ENCODE results near the gene OR2F2.

OR2F2 gene

DNA sequence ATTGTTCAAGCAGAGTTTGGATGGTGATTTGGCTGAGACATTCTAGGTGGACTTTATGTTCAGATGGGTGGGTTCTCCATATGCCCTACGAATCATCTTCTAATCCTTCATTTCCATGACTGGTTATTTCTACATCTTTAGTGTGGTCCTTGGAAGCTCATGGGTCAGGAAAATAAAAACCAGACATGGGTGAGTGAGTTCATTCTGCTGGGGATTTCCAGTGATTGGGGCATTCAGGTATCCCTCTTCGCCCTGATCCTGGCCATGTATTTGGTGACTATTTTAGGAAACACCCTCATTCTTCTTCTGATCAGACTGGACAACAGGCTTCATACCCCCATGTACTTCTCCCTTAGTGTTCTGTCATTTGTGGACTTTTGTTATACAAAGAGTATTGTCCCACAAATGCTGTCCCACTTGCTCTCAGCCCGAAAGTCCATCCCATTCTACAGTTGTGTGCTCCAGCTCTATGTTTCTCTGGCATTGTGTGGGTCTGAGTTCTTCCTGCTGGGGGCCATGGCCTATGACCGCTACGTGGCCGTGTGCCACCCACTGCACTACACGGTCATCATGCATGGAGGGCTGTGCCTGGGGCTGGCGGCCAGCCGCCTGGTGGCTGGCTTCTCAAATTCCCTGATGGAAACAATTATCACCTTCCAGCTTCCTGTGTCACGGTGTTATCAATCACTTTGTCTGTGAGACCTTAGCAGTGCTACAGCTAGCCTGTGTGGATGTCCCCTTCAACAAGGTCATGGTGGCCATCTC lies 45.9 kb downstream of the OR2F2 start:
- no peak for DNase-seq
- in situ Hi-C loops (cut with HindIII; ENCODE audit: low pct_ligation_motif_present, low sequenced_read_pairs): no loop called here
- TF ChIP-seq, protein P1, sequence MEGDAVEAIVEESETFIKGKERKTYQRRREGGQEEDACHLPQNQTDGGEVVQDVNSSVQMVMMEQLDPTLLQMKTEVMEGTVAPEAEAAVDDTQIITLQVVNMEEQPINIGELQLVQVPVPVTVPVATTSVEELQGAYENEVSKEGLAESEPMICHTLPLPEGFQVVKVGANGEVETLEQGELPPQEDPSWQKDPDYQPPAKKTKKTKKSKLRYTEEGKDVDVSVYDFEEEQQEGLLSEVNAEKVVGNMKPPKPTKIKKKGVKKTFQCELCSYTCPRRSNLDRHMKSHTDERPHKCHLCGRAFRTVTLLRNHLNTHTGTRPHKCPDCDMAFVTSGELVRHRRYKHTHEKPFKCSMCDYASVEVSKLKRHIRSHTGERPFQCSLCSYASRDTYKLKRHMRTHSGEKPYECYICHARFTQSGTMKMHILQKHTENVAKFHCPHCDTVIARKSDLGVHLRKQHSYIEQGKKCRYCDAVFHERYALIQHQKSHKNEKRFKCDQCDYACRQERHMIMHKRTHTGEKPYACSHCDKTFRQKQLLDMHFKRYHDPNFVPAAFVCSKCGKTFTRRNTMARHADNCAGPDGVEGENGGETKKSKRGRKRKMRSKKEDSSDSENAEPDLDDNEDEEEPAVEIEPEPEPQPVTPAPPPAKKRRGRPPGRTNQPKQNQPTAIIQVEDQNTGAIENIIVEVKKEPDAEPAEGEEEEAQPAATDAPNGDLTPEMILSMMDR (IDR thresholded peaks at IDR 0.05; ENCODE audit: low read depth, low read length, missing control alignments): no peak
- no peak overlapping the region for H3K4me3 ChIP-seq (ENCODE audit: low read depth, low read length)
- no peaks in the 10 kb centered on the region for H3K36me3 ChIP-seq (replicated peaks)
- no peaks in the 10 kb centered on the region for H3K27me3 ChIP-seq (replicated peaks)
- H3K27ac ChIP-seq: no peak overlapping the region

DNA sequence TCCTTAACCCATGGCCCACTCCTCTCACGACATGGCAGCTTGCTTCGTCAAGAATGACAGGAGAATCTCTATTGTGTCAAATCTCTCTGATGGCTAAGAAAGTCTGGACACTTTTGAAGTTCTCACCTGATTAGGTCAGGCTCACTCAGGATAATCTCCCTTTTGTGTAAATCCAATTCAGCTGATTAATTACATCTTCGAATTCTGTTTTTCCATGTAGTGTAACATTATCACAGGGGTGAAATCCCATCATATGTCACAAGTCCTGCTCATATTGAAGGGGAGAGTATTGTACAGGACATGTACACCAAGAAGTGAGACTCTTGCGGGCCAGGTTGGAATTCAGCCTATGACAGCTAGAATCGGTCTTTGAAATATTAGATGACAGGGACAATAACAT lies 48.9 kb downstream of the OR2F2 start:
- Histone ChIP-seq H3K27me3 (replicated peaks) (no peaks in the 10 kb centered on the region), H3K27ac (no peak overlapping the region), H3K36me3 (replicated peaks) (no peaks in the 10 kb centered on the region), H3K4me3 (ENCODE audit: low read depth, low read length) (no peak overlapping the region)
- in situ Hi-C loops (cut with HindIII; ENCODE audit: low pct_ligation_motif_present, low sequenced_read_pairs): no loop called here
- TF ChIP-seq, protein P1 (IDR thresholded peaks at IDR 0.05; ENCODE audit: low read depth, low read length, missing control alignments): no peak
- DNase-seq: no peak
